GM19035 (cell line): ENCODE results near the gene CALY.
A peak's percentile ranks its signal among the peaks of the same experiment; 100 is the strongest.
"Not testable (repeated sequence)": the region's sequence is repeated elsewhere in the genome, so short reads cannot be mapped to it uniquely, and the experiment has no call there.

Experiments
- ATAC-seq: cut with Tn5 transposase; IDR thresholded peaks from one replicate; pipeline ENCODE4 v1.9.1; 2021; ENCODE audit not compliant: unreplicated experiment

CALY gene

GRCh38 chr10:133332936-133333699, 3.6 kb downstream of the CALY start:
- ATAC-seq = no peak

GRCh38 chr10:133329491-133330202, 7.0 kb downstream of the CALY start:
- ATAC-seq = peak; percentile 87

- ATAC-seq = no peak
Observed at GRCh38 chr10:133328358-133329343, 8.0 kb downstream of the CALY start.

DNA sequence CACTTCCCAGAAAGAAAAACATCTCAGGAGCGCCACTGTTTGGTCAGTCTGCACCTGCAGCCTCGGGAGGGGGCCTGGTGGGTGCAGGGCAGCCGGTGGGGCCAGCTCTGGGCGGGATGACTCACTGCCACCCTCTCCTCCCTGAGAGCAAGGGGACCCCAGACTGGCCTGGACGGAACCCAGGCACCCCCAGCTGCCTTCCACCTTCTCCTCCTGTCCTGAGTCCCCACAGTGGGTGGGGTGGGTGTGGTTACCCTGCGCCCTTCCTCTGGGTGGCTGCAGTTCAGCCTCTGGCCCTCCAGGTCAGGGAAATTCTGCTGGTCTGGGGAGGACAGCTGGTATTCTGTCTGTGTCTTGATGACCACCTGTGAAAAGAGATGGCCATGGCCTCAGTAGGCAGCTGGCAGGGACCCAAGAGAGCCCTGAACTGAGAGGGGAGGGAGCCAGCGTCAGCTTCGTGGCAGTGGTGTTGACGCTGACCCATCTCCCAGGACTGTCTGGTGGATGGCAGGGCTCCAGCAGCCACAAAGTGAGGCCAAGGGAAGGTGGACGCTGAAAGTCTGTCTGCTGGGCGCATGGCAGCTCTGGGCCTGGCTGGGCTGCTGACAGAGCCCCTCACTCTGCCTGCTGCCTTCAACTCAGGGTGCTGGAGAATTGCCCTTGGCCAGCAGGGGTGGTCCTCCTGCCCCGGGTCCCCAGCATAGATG, 8.9 kb downstream of the CALY start:
- no peak for ATAC-seq

GRCh38 chr10:133326745-133327650, 9.7 kb downstream of the CALY start:
- no peak for ATAC-seq

DNA sequence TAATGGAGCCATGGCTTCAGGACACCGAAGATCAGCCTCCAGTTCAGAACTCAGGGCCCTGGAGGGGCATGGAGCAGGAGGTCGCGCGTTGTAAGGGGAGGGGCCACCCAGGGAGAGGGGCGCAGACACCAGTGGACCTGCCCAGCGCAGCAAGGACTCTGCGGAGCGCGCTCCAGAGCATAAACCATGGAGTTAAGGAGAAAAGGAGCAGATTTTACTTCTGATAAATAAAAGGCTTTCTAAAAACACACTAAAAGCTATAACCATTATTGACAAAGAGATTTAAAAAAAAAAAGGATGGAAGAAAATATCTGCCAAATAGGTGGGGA, 10.5 kb downstream of the CALY start:
- ATAC-seq = no peak

GRCh38 chr10:133325440-133326222, 11.1 kb downstream of the CALY start:
- no peak for ATAC-seq

DNA sequence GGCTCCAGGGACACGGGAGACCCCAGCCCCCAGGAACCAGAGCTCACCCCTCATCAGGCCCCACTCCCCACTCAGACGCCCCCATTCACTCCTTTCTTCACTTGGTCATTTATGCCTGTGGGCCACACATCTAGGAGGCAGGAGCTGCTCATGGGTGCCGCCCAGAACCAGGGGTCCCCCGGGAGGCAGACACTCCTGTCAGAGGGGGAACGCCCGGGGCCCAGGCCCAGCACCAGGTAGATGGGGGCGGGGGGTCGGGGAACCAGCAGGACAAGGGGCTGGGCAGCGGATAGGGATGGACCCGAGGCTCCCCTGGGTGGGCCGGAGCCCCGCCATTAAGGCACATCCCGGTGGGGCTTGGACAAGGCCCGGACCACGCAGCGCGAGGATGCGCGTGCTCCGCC, 11.8 kb downstream of the CALY start:
- no peak for ATAC-seq

DNA sequence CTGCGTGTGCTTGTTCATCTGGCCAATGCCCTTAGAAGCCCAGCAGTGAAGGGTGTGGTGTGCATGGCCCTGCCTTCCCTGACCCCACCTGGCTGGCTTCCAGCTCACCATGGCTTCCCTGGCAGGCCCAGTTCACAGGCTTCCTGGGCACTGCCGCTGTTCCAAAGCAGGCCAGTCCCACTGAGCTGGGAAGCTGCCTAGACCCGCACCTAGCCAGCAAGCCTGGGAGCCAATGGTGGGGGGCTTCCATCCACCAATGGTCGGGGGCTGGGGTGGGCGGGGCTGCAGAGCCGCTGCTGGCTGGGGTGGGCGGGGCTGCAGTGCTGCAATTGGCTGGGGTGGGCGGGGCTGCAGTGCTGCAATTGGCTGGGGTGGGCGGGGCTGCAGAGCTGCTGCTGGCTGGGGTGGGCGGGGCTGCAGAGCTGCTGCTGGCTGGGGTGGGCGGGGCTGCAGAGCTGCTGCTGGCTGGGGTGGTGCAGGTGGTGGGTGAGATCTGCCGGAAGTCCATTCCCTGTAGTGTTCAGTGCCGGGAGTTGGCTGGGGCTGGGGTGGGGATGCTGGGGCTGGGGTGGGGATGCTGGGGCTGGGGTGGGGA, 12.4 kb downstream of the CALY start:
- peak; percentile 60 for ATAC-seq

GRCh38 chr10:133322064-133322709, 14.5 kb downstream of the CALY start:
- ATAC-seq = not testable (repeated sequence)

DNA sequence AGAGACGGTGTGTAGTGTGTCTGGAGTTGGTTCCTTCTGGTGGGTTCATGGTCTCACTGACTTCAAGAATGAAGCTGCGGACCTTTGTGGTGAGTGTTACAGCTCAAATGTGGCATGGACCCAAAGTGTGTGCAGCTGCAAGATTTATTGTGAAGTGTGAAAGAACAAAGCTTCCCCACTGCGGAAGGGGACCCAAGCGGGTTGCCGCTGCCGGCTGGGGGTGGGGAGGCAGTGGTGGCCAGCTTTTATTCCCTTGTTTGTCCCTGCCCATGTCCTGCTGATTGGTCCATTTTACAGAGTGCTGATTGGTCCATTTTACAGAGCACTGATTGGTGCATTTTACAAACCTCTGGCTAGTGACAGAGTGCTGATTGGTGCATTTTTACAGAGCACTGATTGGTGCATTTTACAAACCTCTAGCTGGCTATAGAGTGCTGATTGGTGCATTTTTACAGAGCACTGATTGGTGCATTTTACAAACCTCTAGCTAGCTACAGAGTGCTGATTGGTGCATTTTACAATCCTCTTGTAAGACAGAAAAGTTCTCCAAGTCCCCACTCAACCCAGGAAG, 15.8 kb downstream of the CALY start:
- not testable (repeated sequence) for ATAC-seq

- ATAC-seq = peak; percentile 84
Observed at GRCh38 chr10:133318494-133319127, 18.1 kb downstream of the CALY start.

DNA sequence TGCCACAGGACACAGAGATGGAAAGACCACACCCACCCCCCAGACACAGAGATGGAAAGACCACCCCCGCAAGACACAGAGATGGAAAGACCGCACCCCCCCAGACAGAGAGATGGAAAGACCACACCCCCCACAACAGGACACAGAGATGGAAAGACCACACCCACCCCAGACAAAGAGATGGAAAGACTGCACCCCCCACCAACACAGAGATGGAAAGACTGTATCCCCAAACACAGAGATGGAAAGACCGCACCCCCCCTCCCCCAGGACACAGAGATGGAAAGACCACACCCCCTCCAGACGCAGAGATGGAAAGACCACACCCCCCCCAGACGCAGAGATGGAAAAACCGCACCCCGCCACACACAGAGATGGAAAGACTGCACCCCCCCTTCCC, 20.0 kb downstream of the CALY start:
- no peak for ATAC-seq

- no peak for ATAC-seq
Observed at GRCh38 chr10:133316266-133316665, 20.4 kb downstream of the CALY start.

DNA sequence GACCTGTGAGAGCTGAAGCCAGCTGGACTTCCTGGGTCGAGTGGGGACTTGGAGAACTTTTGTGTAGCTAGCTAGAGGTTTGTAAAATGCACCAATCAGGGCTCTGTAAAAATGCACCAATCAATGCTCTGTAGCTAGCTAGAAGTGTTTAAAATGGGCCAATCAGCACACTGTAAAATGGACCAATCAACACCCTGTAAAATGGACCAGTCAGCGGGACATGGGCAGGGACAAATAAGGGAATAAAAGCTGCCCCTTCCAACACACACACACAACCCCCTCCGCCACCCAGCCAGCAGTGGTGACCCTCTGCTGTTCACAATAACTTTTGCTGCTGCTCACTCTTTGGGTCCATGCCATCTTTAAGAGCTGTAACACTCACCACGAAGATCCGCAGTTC, 20.8 kb downstream of the CALY start:
- ATAC-seq = no peak

DNA sequence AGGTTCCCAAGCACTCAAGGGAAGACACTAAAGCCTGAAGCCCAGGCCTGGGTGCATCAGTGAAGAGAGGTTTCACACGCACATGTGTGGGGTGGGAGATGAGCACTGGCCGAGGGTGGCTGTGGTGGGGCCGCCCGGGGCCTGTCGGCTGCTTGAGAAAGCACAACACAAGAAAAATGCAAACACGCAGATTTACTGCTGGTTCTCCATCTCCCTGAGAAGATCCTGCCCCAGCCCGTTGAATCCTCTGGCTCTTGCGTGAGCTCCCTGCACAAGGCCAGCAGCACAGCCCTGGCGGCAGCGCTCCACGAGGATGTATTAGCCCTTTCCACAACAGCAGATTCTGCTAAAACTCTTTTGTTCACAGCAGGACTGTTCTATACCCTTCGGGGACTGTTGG, 21.8 kb downstream of the CALY start:
- ATAC-seq = no peak

DNA sequence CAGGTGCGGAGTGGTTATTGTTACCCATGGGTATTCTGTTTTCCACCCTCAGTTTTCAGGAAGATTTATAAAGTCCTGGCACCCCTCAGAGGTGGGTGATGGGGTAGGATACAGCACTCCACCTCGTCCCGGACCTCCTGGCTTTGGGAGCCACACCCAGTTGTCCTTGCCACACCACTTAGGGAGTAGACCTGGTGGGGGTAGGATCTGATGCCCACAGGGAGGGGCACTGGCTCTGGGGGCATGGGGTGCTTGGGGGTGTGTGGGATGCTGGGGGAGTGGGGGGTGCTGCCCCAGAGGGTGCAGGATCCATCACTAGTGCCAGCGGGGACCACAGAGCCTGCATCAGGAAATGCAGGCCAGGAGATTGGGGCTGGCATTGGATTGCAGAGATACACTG, 23.5 kb downstream of the CALY start:
- ATAC-seq = no peak
